Effector memory CD4-positive, alpha-beta T cell (primary cell): ENCODE results near the gene MGMT.

Experiments
- DNase-seq, 3 donors: peaks; one replicate each; pipeline ENCODE4 v3.0.0-alpha.2; 2020
- H3K27ac ChIP-seq: 2 replicates; pipeline ENCODE4 v1.7.0; 2013; ENCODE audit warnings: mild to moderate bottlenecking, low read length, moderate library complexity; ENCODE audit not compliant: insufficient read depth, poor library complexity, severe bottlenecking
- H3K27me3 ChIP-seq: replicated peaks from 2 replicates; pipeline ENCODE4 v1.7.0; 2013; ENCODE audit warnings: mild to moderate bottlenecking, low read length; ENCODE audit not compliant: insufficient read depth, control insufficient read depth, poor library complexity, severe bottlenecking
- H3K36me3 ChIP-seq: 2 replicates; pipeline ENCODE4 v1.7.0; 2013; ENCODE audit warnings: mild to moderate bottlenecking, low read length, moderate library complexity; ENCODE audit not compliant: control insufficient read depth, insufficient read depth
- H3K4me1 ChIP-seq: 2 replicates; pipeline ENCODE4 v1.7.0; 2013; ENCODE audit warnings: low read length, mild to moderate bottlenecking; ENCODE audit not compliant: control insufficient read depth, insufficient read depth, poor library complexity, severe bottlenecking
- H3K4me3 ChIP-seq: 2 replicates; pipeline ENCODE4 v1.7.0; 2013; ENCODE audit warnings: low read length, low read depth, mild to moderate bottlenecking; ENCODE audit not compliant: insufficient read depth, poor library complexity, severe bottlenecking
- H3K9me3 ChIP-seq: 2 replicates; pipeline ENCODE4 v1.7.0; 2013; ENCODE audit warnings: mild to moderate bottlenecking, low read length, moderate library complexity; ENCODE audit not compliant: control insufficient read depth

The MGMT gene

DNA sequence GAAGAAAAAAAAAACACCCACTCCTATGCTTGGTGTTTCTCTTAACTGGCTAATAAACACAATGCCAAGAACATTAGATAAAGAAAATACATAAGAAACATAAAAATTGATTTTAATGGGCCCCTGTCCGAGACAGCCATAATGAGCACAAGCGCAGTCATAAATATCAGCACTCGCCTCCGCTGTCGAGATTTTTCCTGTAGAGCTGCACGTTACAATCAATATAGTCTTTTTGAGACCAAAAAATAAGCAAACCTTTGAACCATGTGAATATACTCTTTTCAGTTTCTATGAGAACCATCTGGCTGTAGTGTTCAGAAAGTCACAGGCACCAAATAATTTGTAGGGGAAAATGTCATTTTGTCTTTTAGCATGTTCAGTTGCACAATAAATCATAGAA, 70.1 kb downstream of the MGMT start:
- Histone ChIP-seq H3K36me3 (peaks cover 10% of the 10 kb centered on the region), H3K27me3 (no peaks in the 10 kb centered on the region), H3K27ac (no peak overlapping the region), H3K4me1 (no peaks in the 10 kb centered on the region), H3K4me3 (no peak overlapping the region), H3K9me3 (no peaks in the 10 kb centered on the region)
- DNase-seq: no peak

DNA sequence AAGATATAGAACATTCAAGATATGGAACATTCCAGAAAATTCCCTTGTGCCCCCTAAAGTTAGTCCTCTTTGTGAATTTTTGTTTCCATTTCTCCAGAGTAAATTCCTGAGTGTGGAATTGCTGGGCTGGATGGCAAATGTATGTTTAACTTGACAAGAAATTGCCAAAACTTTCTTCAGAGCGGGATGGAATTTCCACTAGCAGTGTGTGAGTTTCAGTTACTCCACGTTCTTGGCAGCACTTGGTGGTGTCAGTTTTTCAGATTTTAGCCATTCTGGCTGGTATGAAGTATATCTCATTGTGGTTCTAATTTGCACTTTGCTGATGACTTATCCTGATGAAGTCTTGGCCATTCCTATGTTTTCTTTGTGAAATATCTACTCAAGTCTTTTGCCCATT, 71.2 kb downstream of the MGMT start:
- Histone ChIP-seq H3K27ac (no peak overlapping the region), H3K4me3 (no peak overlapping the region), H3K4me1 (no peaks in the 10 kb centered on the region), H3K9me3 (no peaks in the 10 kb centered on the region), H3K36me3 (peaks cover 10% of the 10 kb centered on the region), H3K27me3 (no peaks in the 10 kb centered on the region)
- no peak for DNase-seq

DNA sequence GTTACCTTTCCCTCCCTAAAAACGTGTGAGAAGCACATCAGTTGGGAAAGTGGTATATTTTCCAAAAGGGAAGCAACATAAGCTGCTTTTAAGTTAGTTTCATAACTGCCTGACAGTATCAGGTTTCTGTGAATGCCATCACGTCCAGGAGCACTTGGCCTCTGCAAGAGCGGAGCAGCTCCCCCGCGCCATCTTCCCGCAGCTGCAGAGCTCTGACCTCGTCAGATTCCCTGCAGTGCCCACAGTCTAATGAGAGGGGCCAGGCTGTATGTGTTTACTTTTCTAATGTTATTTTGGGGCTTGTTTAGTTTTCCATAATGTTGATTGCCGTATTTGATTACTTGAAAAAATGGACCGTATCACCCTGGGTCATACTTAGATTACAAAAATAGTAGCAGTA, 74.2 kb downstream of the MGMT start:
- Histone ChIP-seq H3K4me3 (no peak overlapping the region), H3K27me3 (no peaks in the 10 kb centered on the region)

DNA sequence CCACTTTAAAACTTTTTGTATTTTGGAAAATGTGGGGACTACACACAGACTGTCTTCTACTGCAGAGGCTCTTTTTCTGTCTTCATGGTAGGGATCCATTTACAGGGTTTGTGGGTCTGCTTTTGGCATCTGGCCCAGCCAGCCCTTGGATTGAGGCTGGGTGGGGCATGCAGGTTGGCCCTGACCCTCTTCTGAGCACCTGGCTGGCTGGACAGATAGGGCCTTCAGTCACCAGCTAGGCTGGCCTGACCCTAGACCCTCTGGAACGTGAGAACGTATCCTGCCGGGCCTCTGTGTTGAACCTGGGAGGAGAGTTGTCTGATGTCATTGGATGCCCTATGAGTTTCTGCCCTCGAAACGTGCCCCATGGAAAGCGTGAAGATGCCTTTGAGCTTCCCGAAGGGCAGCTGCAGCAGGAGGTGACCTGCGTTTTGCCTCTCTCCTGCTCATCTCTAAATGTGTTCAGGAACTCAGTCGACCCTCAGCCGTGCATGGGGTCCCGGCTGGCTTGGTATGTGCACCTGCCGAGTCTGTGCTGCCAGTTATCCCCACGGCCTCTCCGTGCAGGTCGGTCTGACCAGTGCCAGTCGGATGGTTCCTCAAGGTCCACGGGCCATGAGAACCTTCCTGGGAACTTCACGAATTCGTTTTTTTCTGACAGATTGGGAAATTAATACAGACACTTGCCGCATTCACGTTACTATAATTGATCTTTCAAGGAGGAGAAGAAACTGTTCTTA, 74.9 kb downstream of the MGMT start:
- DNase-seq: no peak
- Histone ChIP-seq H3K27ac (no peak overlapping the region), H3K36me3 (peaks cover 3% of the 10 kb centered on the region), H3K27me3 (no peaks in the 10 kb centered on the region), H3K4me1 (no peaks in the 10 kb centered on the region), H3K4me3 (no peak overlapping the region), H3K9me3 (no peaks in the 10 kb centered on the region)

More for the DNA sequence above, 74.2 kb downstream of the MGMT start:
- Histone ChIP-seq H3K36me3 (peaks cover 9% of the 10 kb centered on the region), H3K27ac (no peak overlapping the region), H3K9me3 (no peaks in the 10 kb centered on the region), H3K4me1 (no peaks in the 10 kb centered on the region)
- no peak for DNase-seq

GRCh38 chr10:129542589-129542988, 75.5 kb downstream of the MGMT start:
- H3K4me1 ChIP-seq: no peaks in the 10 kb centered on the region
- no peak for DNase-seq
- H3K27me3 ChIP-seq: no peaks in the 10 kb centered on the region

DNA sequence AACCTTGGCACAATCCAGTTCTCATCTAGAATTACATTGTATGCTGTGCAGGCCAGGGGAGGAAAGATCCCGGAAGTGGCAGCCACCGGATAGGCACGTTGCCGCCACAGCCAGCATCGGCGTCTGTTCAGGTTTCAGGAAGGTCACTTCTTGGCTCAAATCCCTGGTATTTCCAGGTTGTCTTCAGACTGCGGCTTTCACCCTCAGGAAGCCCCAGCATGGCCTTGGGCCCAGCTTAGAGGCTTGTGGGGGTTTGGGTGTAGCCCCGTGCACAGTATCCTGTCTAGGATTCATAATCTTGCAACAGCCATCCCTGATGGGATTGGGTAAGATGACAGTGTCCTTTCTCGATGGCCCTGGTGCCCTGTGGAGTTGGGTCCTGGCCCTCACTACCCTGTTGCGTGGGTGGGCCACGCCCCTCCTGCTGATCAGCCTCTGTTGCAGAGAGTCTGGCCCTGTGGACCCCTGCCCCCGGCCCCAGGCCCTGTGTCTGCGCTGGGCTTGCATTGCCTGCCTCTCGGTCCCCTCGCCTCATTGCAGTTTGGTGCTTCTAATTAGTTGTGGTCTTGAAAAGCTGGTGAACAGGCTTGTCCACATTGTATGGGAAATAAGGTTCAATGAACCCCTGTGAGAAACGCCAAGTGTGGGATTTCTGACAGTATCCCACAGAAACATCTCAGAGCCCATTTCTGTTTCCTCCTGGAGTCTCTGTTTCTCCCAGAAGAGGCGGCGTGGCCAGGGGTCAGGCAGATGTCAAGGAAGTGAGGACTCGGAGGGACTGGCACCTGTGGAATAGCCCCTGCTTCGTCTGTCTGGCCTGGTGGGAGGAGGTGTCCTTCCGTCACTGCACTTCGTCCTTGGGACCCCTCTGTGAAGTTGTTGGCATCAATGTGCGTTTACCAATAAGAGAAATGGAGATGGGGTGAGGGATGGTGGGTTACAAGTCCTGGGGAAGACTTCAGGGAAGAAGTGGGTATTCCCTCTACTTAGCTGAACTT, 77.5 kb downstream of the MGMT start:
- no peaks in the 10 kb centered on the region for H3K36me3 ChIP-seq
- no peak overlapping the region for H3K27ac ChIP-seq
- DNase-seq: no peak
- no peaks in the 10 kb centered on the region for H3K9me3 ChIP-seq
- no peaks in the 10 kb centered on the region for H3K4me1 ChIP-seq
- no peaks in the 10 kb centered on the region for H3K27me3 ChIP-seq
- H3K4me3 ChIP-seq: no peak overlapping the region

More at GRCh38 chr10:129542589-129542988, 75.5 kb downstream of the MGMT start:
- Histone ChIP-seq H3K4me3 (no peak overlapping the region), H3K36me3 (no peaks in the 10 kb centered on the region), H3K9me3 (no peaks in the 10 kb centered on the region), H3K27ac (no peak overlapping the region)

GRCh38 chr10:129545261-129545660, 78.2 kb downstream of the MGMT start:
- Histone ChIP-seq H3K27ac (no peak overlapping the region), H3K4me1 (no peaks in the 10 kb centered on the region), H3K4me3 (no peak overlapping the region), H3K36me3 (no peaks in the 10 kb centered on the region), H3K9me3 (no peaks in the 10 kb centered on the region), H3K27me3 (no peaks in the 10 kb centered on the region)
- no peak for DNase-seq

DNA sequence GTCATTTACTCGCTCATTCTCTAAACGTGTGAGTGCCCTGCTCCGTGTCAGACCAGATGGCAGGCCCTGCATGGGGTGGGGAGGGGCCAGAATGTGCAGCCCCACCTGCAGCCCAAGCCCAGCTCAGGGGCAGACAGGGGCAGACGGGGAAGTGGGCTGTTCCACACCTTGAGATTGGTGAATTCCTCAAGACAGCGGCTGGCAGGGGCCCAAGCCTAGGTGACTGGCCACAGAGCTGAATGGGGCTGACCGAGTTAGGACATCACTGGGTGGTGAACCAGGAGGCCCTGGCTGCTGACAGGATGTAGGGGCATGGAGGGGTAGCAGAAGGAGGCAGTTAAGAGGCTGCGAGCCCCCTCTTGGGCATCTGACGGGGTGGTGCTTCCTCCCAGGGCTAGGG, 79.1 kb downstream of the MGMT start:
- H3K4me3 ChIP-seq: no peak overlapping the region
- H3K27me3 ChIP-seq: no peaks in the 10 kb centered on the region
- no peaks in the 10 kb centered on the region for H3K36me3 ChIP-seq
- DNase-seq: no peak
- H3K9me3 ChIP-seq: no peaks in the 10 kb centered on the region
- no peak overlapping the region for H3K27ac ChIP-seq
- H3K4me1 ChIP-seq: no peaks in the 10 kb centered on the region

DNA sequence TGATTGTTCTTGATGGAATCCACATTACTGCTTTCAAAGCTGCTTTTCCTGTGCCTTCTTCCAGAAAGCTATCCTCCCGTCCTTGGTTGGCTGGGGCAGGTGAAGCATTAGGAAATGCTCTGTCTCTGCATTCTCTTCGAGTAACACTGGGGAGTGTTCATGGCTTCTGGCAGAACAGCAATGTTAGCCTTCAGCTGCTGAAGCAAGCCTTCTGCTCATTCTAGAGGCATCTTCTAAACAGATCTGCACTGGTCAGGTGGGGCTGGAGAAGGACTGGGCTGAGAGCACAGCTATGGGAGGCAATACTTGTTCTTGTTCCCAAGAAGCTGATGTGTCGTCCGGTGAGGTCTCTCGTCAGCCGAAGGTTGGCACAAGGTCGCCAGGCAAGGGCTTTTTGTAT, 80.6 kb downstream of the MGMT start:
- H3K27me3 ChIP-seq: no peaks in the 10 kb centered on the region
- no peak overlapping the region for H3K4me3 ChIP-seq
- no peaks in the 10 kb centered on the region for H3K9me3 ChIP-seq
- H3K4me1 ChIP-seq: no peaks in the 10 kb centered on the region
- H3K36me3 ChIP-seq: no peaks in the 10 kb centered on the region
- H3K27ac ChIP-seq: no peak overlapping the region
- no peak for DNase-seq

- no peak for DNase-seq
- H3K27me3 ChIP-seq: no peaks in the 10 kb centered on the region
- H3K36me3 ChIP-seq: no peaks in the 10 kb centered on the region
- H3K27ac ChIP-seq: no peak overlapping the region
- no peak overlapping the region for H3K4me3 ChIP-seq
- no peaks in the 10 kb centered on the region for H3K9me3 ChIP-seq
- no peaks in the 10 kb centered on the region for H3K4me1 ChIP-seq
Measured at GRCh38 chr10:129548600-129548999, 81.6 kb downstream of the MGMT start.
